Measurements from ENCODE around the gene TRAPPC3L.

TRAPPC3L gene

DNA sequence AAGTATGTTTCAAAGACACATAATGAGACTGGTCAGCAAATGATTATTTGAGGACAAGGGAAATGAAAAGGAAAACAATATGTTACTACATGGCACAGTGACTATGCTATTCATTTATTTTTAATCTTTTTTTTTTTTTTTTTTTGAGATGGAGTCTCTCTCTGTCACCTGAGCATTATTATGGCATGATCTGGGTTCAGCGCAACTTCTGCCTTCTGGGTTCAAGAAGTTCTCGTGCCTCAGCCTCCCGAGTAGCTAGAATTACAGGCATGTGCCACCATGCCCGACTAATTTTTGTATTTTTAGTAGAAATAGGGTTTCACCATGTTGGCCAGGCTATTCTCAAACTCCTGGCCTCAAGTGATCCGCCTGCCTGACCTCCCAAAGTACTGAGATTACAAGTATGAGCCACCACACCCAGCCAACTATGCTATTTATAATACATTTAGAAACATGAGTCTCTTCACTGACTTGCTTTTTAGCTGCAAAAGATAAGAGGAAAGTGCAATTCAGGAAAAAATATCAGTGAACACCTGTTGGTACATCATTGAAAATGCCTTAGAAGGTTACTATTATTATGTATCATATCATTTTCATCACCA, 11.4 kb upstream of the TRAPPC3L start:
- no peak for DNase-seq (ENCODE audit: insufficient read length)
- no peak for FAIRE-seq
- TF ChIP-seq TAF1 (IDR thresholded peaks at IDR 0.05; ENCODE audit: borderline replicate concordance, low read depth, low read length) (no peak), POLR2A (IDR thresholded peaks at IDR 0.05; ENCODE audit: low read depth, low read length) (no peak), POLR2AphosphoS5 (IDR thresholded peaks at IDR 0.05; ENCODE audit: low read depth, low read length) (no peak)

DNA sequence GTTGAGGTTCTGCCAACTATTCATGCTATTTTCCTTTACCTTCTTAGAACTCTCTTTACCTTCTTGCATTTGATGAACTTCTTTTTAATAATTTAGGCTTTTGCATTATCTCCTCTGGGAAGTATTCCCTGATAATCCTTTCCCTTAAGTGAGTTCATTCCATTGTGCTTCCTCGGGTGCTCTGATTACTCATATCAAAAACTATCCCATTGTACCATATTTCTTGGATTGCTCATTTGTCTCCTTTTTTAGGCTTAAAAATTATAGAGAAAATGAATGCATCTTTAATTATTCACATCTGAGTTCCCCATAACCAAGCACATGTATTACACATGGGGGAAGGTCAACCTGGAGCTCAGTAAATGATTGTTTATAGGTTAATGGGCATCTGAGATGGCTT, 10.6 kb upstream of the TRAPPC3L start:
- TF ChIP-seq POLR2A (IDR thresholded peaks at IDR 0.05; ENCODE audit: low read depth, low read length) (no peak), POLR2AphosphoS5 (IDR thresholded peaks at IDR 0.05; ENCODE audit: low read depth, low read length) (no peak), TAF1 (IDR thresholded peaks at IDR 0.05; ENCODE audit: borderline replicate concordance, low read depth, low read length) (no peak)
- no peak for FAIRE-seq
- no peak for DNase-seq (ENCODE audit: insufficient read length)

DNA sequence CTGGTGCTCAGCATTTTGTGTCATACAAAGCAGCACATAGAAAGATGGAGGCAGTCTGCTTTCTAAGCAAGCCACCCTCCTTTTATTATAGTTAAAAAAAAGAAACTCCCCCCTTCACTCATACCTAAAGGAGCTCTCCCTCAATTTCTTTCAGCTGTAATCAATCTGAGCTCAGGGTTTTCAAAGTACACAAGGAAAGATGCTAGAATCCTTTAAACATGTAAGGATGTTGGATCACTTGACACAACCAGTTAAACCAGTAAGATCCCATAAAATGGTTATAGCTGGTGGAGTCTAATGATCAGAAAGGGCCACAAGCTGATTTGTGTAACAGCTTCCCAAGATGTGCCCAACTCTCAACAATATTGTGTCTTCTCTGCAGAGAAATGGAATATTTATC, 8.0 kb upstream of the TRAPPC3L start, which contains the start of gene CALHM4:
CALHM4 (plus strand) TSS at position 301 of the 400 bp plus-strand sequence; CDS start at position 344, 43 bp downstream.
- FAIRE-seq: no peak
- DNase-seq (ENCODE audit: insufficient read length): no peak
- no peak for TF ChIP-seq POLR2AphosphoS5 (IDR thresholded peaks at IDR 0.05; ENCODE audit: low read depth, low read length)
- TF ChIP-seq TAF1 (IDR thresholded peaks at IDR 0.05; ENCODE audit: borderline replicate concordance, low read depth, low read length): no peak
- TF ChIP-seq POLR2A (IDR thresholded peaks at IDR 0.05; ENCODE audit: low read depth, low read length): no peak

DNA sequence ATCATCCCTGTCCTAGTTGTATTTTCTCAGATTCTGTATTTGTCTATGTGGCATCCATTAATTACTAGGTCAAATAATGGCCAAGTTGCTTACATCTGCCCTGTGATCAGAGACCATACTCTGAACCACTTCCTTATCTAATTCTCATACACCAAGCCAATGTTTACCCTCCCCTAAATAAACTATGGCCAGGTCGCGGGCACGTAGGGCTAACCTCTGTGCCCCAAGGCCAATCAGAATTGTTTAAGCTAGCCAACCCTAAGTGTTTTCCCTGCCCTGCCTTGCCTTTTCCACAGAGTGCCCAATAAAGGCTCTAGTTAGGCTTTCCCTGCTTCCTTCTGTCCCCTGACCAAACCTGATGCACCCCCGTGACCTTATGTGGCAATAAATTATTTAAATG, 5.3 kb upstream of the TRAPPC3L start:
- no peak for DNase-seq (ENCODE audit: insufficient read length)
- FAIRE-seq: no peak

DNA sequence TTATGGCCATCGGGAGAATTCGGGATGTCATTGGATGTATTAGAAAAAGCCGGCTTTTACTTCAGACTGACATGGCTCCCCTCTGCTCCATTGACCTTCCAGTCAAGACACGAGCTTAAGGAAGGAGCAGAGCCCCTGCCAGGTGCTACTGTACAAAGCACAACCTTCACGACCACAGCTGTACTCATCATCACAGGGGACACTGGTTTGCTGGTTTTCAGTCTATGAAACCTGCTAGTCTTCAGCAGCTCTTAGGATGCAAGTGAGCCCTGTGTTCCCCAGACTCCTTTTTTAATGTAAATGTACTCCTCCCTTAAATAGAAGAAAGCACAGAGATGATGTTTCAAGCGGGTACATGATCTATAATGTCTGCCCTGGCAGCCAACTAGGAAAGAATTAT, 1.9 kb upstream of the TRAPPC3L start:
- TF ChIP-seq POLR2A (IDR thresholded peaks at IDR 0.05; ENCODE audit: low read depth, low read length) (no peak), TAF1 (IDR thresholded peaks at IDR 0.05; ENCODE audit: borderline replicate concordance, low read depth, low read length) (no peak), POLR2AphosphoS5 (IDR thresholded peaks at IDR 0.05; ENCODE audit: low read depth, low read length) (no peak)
- no peak for DNase-seq (ENCODE audit: insufficient read length)
- no peak for FAIRE-seq

More for the DNA sequence above, 5.3 kb upstream of the TRAPPC3L start:
- TF ChIP-seq POLR2A (IDR thresholded peaks at IDR 0.05; ENCODE audit: low read depth, low read length): no peak
- TF ChIP-seq TAF1 (IDR thresholded peaks at IDR 0.05; ENCODE audit: borderline replicate concordance, low read depth, low read length): no peak
- TF ChIP-seq POLR2AphosphoS5 (IDR thresholded peaks at IDR 0.05; ENCODE audit: low read depth, low read length): no peak

DNA sequence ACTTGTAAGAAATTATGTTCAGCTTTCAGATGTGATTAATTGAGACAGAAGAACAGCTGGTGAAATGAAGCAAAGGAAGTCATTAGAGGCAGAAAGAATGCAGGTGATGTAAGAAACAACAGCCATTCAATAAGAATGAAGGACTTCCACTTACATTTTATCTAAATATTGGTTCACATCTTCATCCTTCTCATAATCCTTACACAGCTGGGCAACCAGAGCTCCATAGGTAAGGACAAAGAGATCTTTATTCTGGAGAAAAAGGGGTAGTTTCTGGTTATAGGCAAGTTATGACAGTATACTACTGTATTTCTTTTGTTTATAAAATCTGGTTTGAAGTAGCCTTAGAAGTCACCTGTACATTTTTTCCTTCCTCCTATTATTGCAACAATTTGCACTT, 2.3 kb downstream of the TRAPPC3L start:
- no peak for TF ChIP-seq POLR2AphosphoS5 (IDR thresholded peaks at IDR 0.05; ENCODE audit: low read depth, low read length)
- TF ChIP-seq POLR2A (IDR thresholded peaks at IDR 0.05; ENCODE audit: low read depth, low read length): no peak
- no peak for TF ChIP-seq TAF1 (IDR thresholded peaks at IDR 0.05; ENCODE audit: borderline replicate concordance, low read depth, low read length)
- no peak for DNase-seq (ENCODE audit: insufficient read length)
- no peak for FAIRE-seq

DNA sequence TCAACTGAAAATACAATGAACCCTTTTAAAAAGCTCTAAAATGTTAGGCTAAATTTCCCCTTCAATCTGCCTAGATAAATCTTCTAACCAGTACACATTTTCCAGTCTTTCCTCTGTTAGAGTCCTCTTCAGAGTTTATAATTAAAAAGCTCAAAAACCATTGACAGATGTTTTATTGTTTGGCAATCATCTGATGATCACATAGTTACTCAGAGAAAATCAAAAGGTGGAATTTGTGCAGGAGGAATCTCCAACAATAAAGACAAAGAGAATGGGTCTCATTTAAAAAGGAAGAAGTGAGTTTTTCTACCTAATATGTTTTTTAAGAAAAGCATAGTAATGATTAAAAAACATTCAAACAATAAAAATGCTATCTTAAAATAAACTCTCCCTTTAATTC, 3.1 kb downstream of the TRAPPC3L start:
- no peak for TF ChIP-seq POLR2AphosphoS5 (IDR thresholded peaks at IDR 0.05; ENCODE audit: low read depth, low read length)
- TF ChIP-seq POLR2A (IDR thresholded peaks at IDR 0.05; ENCODE audit: low read depth, low read length): no peak
- TF ChIP-seq TAF1 (IDR thresholded peaks at IDR 0.05; ENCODE audit: borderline replicate concordance, low read depth, low read length): no peak
- DNase-seq (ENCODE audit: insufficient read length) (no peak), FAIRE-seq (no peak)

DNA sequence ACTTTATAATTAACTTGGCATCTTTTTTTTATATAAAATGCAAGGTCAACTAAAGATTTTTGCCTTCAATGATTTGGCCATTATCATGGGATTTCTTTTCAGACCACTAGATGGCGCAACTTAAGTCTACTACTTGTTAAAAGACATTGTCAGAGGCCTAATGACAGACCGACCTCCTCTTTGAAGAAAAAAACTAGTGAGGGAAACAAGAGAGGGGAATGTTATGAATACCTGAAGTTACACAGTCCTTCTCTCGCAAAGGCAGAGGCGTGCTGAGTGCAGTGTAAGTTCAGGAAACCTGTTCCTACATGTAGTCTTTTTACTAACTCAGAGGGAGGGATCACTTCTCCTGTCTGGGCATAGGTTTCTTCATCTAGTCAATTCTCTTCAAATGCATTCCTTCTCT, 9.3 kb downstream of the TRAPPC3L start:
- peak; percentile 80 for FAIRE-seq
- DNase-seq (ENCODE audit: insufficient read length): no peak

DNA sequence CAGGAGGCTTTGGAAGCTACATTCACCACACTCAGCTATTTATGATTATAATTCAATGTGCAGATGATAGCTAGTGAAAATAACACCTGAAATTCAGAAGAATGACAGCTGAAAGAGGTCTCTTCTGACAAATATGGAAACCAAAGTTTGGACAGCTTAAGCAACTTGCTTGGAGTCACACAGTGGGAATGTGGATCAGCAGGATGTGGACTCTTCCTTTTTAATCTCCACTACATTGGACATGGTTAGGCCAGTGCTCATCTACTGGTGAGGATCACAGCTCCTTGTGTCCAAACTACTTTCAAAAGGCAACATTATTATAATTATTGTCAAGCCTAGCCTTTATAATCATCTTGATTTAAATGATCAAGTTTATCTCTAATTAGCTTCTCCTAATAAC, 10.4 kb downstream of the TRAPPC3L start:
- no peak for DNase-seq (ENCODE audit: insufficient read length)
- no peak for TF ChIP-seq TAF1 (IDR thresholded peaks at IDR 0.05; ENCODE audit: borderline replicate concordance, low read depth, low read length)
- no peak for TF ChIP-seq POLR2AphosphoS5 (IDR thresholded peaks at IDR 0.05; ENCODE audit: low read depth, low read length)
- TF ChIP-seq POLR2A (IDR thresholded peaks at IDR 0.05; ENCODE audit: low read depth, low read length): no peak
- FAIRE-seq: no peak

More for the DNA sequence above, 9.3 kb downstream of the TRAPPC3L start:
- TF ChIP-seq TAF1 (IDR thresholded peaks at IDR 0.05; ENCODE audit: borderline replicate concordance, low read depth, low read length) (no peak), POLR2A (IDR thresholded peaks at IDR 0.05; ENCODE audit: low read depth, low read length) (no peak), POLR2AphosphoS5 (IDR thresholded peaks at IDR 0.05; ENCODE audit: low read depth, low read length) (no peak)

DNA sequence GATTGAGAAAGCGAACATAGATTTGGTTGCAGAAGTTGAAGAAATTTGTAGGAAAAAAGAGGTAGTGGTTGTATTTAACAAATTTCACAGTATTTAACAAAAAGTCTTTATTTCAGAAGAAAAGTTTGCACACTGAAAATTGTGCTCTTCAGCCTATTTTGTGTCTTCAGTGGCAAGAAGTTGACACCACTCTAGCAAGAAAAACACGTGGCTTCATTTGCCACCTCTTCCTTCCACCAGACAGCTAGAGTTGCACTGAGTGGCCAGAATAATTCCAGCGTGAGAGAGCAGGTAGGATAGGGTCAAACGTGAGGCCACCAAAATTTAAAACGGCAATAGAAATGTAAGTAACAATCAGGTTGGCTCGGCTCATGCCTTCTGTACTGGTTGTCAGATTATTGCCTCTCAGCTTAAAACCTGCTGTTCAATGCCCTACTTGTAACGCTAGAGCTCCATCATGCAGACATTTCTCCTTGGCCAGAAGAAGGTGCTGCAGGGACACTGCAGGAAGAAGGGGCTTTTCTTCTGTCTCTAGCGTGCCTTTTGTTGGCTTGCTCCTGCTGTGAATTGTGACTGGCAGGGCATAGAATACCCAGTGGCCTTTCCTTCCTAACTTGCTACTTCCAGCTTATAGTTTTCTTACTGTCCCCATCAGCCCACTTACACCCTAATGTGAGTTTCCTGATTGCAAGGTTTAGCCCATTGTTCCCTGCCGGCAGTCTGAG, 12.1 kb downstream of the TRAPPC3L start:
- TF ChIP-seq TAF1 (IDR thresholded peaks at IDR 0.05; ENCODE audit: borderline replicate concordance, low read depth, low read length): no peak
- TF ChIP-seq POLR2A (IDR thresholded peaks at IDR 0.05; ENCODE audit: low read depth, low read length): no peak
- no peak for TF ChIP-seq POLR2AphosphoS5 (IDR thresholded peaks at IDR 0.05; ENCODE audit: low read depth, low read length)
- FAIRE-seq (no peak), DNase-seq (ENCODE audit: insufficient read length) (no peak)

DNA sequence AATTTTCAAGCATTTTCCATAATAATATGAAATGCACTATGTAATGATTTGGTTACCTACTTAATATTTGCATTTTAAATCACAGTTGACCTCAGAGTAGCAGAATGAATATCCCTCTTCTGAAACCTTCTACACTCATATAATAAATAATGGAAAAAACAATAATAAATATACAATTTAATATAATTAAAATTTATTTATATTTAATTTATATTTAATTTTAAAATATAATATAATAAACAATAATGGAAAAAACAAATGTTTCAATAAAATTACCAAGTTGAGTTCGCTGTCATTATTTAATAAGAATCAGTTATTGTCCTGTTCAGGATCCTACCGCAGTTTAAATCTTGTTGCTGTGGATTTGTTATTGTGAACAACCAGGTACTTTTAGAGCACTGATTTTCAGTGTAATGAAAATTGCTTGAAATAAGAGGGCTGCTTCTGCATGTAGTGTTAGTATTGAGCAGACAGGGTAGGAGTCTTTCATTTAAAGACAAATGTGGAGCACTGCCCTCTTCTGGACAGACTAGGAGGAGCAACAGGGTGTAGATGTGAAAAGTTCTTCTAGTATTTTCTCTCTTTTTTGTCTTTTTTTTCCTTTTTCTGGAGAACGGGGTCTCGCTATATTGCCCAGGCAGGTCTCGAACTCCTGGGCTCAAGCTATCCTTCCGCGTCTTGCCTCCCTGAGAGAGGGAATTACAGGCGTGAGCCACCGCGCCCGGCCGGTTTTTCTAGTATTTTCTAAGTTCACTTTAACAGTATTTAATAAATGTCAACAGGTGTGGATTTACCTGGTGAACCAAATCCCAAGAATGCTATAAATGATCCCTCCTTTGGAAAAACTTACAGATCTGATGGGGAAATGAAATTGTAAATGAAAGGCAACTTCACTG, 13.6 kb downstream of the TRAPPC3L start:
- no peak for DNase-seq (ENCODE audit: insufficient read length)
- FAIRE-seq: peak; percentile 80
- no peak for TF ChIP-seq TAF1 (IDR thresholded peaks at IDR 0.05; ENCODE audit: borderline replicate concordance, low read depth, low read length)
- no peak for TF ChIP-seq POLR2AphosphoS5 (IDR thresholded peaks at IDR 0.05; ENCODE audit: low read depth, low read length)
- no peak for TF ChIP-seq POLR2A (IDR thresholded peaks at IDR 0.05; ENCODE audit: low read depth, low read length)
